ENCODE results near the gene MYBBP1A.

The MYBBP1A gene

GRCh38 chr17:4535667-4536258 is 19.4 kb downstream of the MYBBP1A start:
- no peak for DNase-seq

GRCh38 chr17:4534928-4535666 is 20.1 kb downstream of the MYBBP1A start:
- DNase-seq, result no peak

GRCh38 chr17:4534515-4534914 is 20.7 kb downstream of the MYBBP1A start:
- DNase-seq, result no peak

GRCh38 chr17:4533523-4534504 is 21.4 kb downstream of the MYBBP1A start:
- no peak for DNase-seq

GRCh38 chr17:4532860-4533522 is 22.2 kb downstream of the MYBBP1A start:
- DNase-seq, result no peak

- no peak for DNase-seq
Measured at GRCh38 chr17:4531988-4532736, 23.0 kb downstream of the MYBBP1A start.

GRCh38 chr17:4530799-4531730 is 24.1 kb downstream of the MYBBP1A start:
- DNase-seq, result no peak

GRCh38 chr17:4529533-4530152 is 25.5 kb downstream of the MYBBP1A start:
- DNase-seq, result no peak

- DNase-seq, result no peak
Measured at GRCh38 chr17:4527566-4528125, 27.5 kb downstream of the MYBBP1A start.

- no peak for DNase-seq
Measured at GRCh38 chr17:4527134-4527533, 28.1 kb downstream of the MYBBP1A start.

GRCh38 chr17:4525691-4526397 is 29.3 kb downstream of the MYBBP1A start:
- no peak for DNase-seq

GRCh38 chr17:4523946-4524345 is 31.2 kb downstream of the MYBBP1A start:
- DNase-seq, result no peak

GRCh38 chr17:4522661-4523060 is 32.5 kb downstream of the MYBBP1A start:
- DNase-seq, result no peak

- no peak for DNase-seq
Measured at GRCh38 chr17:4520894-4521600, 34.1 kb downstream of the MYBBP1A start.

- no peak for DNase-seq
Measured at GRCh38 chr17:4520060-4520893, 34.9 kb downstream of the MYBBP1A start.

GRCh38 chr17:4519361-4519788 is 35.8 kb downstream of the MYBBP1A start:
- DNase-seq, result no peak

GRCh38 chr17:4518901-4519300 is 36.3 kb downstream of the MYBBP1A start:
- no peak for DNase-seq

- no peak for DNase-seq
Measured at GRCh38 chr17:4516735-4517134, 38.4 kb downstream of the MYBBP1A start.
